Panc1 (cell line): ENCODE results near the gene ANO2. TPM values are rescaled to one million over a fixed set of nuclear protein-coding genes. Genes with fewer than 3 reads are reported as not detected.

Source experiments
- ATAC-seq: fragments of 200-7000 bp; cut with Tn5 transposase; 2 replicates; pipeline ENCODE4 v1.9.1; 2020; ENCODE audit warnings: mild to moderate bottlenecking, moderate library complexity
- BruUV-seq: library from RNA; stranded (reverse); fragments of 400-500 nt; replicated peaks from 2 replicates; lab custom pipeline; 2021; lab: Mats Ljungman, UMichigan
- CTCF ChIA-PET: fragments of 300-600 bp; sonication (Branson Sonifier 250); formaldehyde crosslinking; loops from one replicate; lab custom pipeline; 2022; ENCODE audit warnings: antibody characterized with exemption; lab: Charles Lee
- POLR2A ChIA-PET: fragments of 300-600 bp; sonication (Branson Sonifier 250); formaldehyde crosslinking; loops from one replicate; lab custom pipeline; 2022; ENCODE audit warnings: antibody characterized with exemption; lab: Charles Lee
- DNase-seq: peaks from one replicate; pipeline ENCODE4 v3.0.0-alpha.2; 2010; ENCODE audit warnings: low read depth, low spot score
- H3K27ac ChIP-seq: 2 replicates; pipeline ENCODE4 v1.5.1; 2011; ENCODE audit warnings: mild to moderate bottlenecking, low read length, inconsistent platforms
- H3K27me3 ChIP-seq: fragments of 200-500 bp; sonication (Bioruptor generic); 2 replicates; pipeline ENCODE4 v1.6.0; 2014; ENCODE audit warnings: low read length, inconsistent platforms; ENCODE audit not compliant: control insufficient read depth, insufficient read depth
- H3K36me3 ChIP-seq: fragments of 200-500 bp; sonication (Bioruptor generic); 2 replicates; pipeline ENCODE4 v1.5.1; 2014; ENCODE audit warnings: inconsistent platforms, mild to moderate bottlenecking, low read length, moderate library complexity; ENCODE audit not compliant: control insufficient read depth, insufficient read depth
- H3K4me1 ChIP-seq: 2 replicates; pipeline ENCODE4 v1.5.1; 2011; ENCODE audit warnings: inconsistent platforms, mild to moderate bottlenecking, low read length, moderate library complexity; ENCODE audit not compliant: control insufficient read depth, insufficient read depth
- H3K4me3 ChIP-seq, 2 experiments: 2 replicates each; pipeline ENCODE4 v1.5.1; 2011 to 2012; ENCODE audit warnings: low read depth in 2 of 2, low read length in 2 of 2, mild to moderate bottlenecking in 2 of 2, inconsistent platforms in 1 of 2, moderate library complexity in 1 of 2
- H3K9me3 ChIP-seq: fragments of 200-500 bp; sonication (Bioruptor generic); 2 replicates; pipeline ENCODE4 v1.5.1; 2014; ENCODE audit warnings: low read depth, mild to moderate bottlenecking, inconsistent platforms, low read length, moderate library complexity; ENCODE audit not compliant: control insufficient read depth, insufficient read depth
- POLR2AphosphoS5 ChIP-seq: IDR thresholded peaks from 2 replicates; pipeline ENCODE4 v1.6.1; 2012; ENCODE audit warnings: mild to moderate bottlenecking, low read depth, low read length, moderate library complexity
- SIN3A ChIP-seq: IDR thresholded peaks from 2 replicates; pipeline ENCODE4 v1.6.1; 2012; ENCODE audit warnings: low read depth, mild to moderate bottlenecking, low read length, moderate library complexity, borderline replicate concordance; ENCODE audit not compliant: insufficient read depth
- TCF7L2 ChIP-seq: IDR thresholded peaks from 2 replicates; pipeline ENCODE4 v1.6.1; 2011; ENCODE audit warnings: mild to moderate bottlenecking, low read depth, low read length, inconsistent platforms
- in situ Hi-C: cut with HindIII; loops from 2 replicates; pipeline ENCODE4 v1.10.0; 2016; ENCODE audit warnings: low sequenced_read_pairs, low pct_unique_long_range_greater_than_20kb
- intact Hi-C: fragments of 100-400 bp; cut with micrococcal nuclease; formaldehyde crosslinking; loops from one replicate; pipeline ENCODE4 v1.10.0; 2022; ENCODE audit not compliant: unreplicated experiment
- total RNA-seq: library from RNA; stranded (reverse); gene quantifications from one replicate; pipeline ENCODE4 v1.2.1, GENCODE V29; 2021; ENCODE audit not compliant: unreplicated experiment
- TF ChIP-seq, protein P1 (sequence below): fragments of 450-650 bp; IDR thresholded peaks from 2 replicates; pipeline ENCODE4 v1.5.1; 2017; ENCODE audit warnings: mild to moderate bottlenecking
- TF ChIP-seq, protein P2 (sequence below), 2 experiments: IDR thresholded peaks; 2 replicates each; pipeline ENCODE4 v1.6.1; 2011 to 2012; ENCODE audit warnings: low read depth in 2 of 2, control low read depth in 1 of 2, low read length in 1 of 2, mild to moderate bottlenecking in 1 of 2, moderate library complexity in 1 of 2; ENCODE audit not compliant: insufficient read depth in 1 of 2

Gene ANO2
- total RNA-seq, 1 experiment from 2014 or later = not detected

- Histone ChIP-seq H3K9me3 (no peaks in the 10 kb centered on the region), H3K4me1 (no peaks in the 10 kb centered on the region), H3K4me3 (no peak overlapping the region), H3K27me3 (no peaks in the 10 kb centered on the region; the same call in 1 of the 2 replicates), H3K27ac (no peak overlapping the region), H3K36me3 (no peaks in the 10 kb centered on the region)
- intact Hi-C loops (no loop called here), in situ Hi-C loops (no loop called here)
- ATAC-seq = no peak
- CTCF ChIA-PET = no interaction called here
- no TSS peak for BruUV-seq
- POLR2A ChIA-PET = no interaction called here
- TF ChIP-seq SIN3A = no peak
- TF ChIP-seq TCF7L2 = no peak
- TF ChIP-seq, protein P1, sequence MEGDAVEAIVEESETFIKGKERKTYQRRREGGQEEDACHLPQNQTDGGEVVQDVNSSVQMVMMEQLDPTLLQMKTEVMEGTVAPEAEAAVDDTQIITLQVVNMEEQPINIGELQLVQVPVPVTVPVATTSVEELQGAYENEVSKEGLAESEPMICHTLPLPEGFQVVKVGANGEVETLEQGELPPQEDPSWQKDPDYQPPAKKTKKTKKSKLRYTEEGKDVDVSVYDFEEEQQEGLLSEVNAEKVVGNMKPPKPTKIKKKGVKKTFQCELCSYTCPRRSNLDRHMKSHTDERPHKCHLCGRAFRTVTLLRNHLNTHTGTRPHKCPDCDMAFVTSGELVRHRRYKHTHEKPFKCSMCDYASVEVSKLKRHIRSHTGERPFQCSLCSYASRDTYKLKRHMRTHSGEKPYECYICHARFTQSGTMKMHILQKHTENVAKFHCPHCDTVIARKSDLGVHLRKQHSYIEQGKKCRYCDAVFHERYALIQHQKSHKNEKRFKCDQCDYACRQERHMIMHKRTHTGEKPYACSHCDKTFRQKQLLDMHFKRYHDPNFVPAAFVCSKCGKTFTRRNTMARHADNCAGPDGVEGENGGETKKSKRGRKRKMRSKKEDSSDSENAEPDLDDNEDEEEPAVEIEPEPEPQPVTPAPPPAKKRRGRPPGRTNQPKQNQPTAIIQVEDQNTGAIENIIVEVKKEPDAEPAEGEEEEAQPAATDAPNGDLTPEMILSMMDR = no peak
- TF ChIP-seq, protein P2, sequence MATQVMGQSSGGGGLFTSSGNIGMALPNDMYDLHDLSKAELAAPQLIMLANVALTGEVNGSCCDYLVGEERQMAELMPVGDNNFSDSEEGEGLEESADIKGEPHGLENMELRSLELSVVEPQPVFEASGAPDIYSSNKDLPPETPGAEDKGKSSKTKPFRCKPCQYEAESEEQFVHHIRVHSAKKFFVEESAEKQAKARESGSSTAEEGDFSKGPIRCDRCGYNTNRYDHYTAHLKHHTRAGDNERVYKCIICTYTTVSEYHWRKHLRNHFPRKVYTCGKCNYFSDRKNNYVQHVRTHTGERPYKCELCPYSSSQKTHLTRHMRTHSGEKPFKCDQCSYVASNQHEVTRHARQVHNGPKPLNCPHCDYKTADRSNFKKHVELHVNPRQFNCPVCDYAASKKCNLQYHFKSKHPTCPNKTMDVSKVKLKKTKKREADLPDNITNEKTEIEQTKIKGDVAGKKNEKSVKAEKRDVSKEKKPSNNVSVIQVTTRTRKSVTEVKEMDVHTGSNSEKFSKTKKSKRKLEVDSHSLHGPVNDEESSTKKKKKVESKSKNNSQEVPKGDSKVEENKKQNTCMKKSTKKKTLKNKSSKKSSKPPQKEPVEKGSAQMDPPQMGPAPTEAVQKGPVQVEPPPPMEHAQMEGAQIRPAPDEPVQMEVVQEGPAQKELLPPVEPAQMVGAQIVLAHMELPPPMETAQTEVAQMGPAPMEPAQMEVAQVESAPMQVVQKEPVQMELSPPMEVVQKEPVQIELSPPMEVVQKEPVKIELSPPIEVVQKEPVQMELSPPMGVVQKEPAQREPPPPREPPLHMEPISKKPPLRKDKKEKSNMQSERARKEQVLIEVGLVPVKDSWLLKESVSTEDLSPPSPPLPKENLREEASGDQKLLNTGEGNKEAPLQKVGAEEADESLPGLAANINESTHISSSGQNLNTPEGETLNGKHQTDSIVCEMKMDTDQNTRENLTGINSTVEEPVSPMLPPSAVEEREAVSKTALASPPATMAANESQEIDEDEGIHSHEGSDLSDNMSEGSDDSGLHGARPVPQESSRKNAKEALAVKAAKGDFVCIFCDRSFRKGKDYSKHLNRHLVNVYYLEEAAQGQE (IDR thresholded peaks at IDR 0.05; ENCODE audit: insufficient read depth in 1 of 2, low read depth in 2 of 2, low read length in 1 of 2) = no peak
- no peak for TF ChIP-seq POLR2AphosphoS5
- DNase-seq = no peak
Observed at GRCh38 chr12:5792343-5792742, 152.7 kb downstream of the ANO2 start.

DNA sequence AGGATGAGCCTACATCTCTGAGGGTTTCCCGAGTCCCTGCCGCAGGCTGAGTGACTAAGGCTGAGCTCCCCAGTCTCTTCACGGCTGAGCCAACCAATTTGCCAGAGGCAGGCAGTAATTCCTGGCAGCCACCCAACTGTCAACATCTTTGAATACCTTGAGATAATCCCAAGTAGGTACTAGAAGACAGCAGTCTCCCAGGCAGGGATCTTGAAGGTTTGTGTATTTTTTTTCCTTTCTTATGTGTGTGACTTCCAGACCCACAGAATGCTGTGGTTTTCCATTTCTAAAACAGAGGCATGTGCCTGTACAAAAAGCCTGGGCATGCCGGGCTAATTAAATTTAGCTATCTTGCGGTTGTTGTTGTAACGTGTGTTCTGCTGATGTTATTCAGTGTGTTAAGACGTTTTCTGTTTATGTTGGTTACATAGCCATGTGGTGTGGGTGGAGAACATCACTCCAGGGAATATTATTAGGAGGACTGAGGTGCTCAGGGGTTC, 155.5 kb downstream of the ANO2 start:
- in situ Hi-C loops (no loop called here), intact Hi-C loops (no loop called here)
- TF ChIP-seq, protein P1 = no peak
- Histone ChIP-seq H3K36me3 (no peaks in the 10 kb centered on the region), H3K4me3 (no peak overlapping the region), H3K9me3 (no peaks in the 10 kb centered on the region), H3K4me1 (no peaks in the 10 kb centered on the region), H3K27ac (no peak overlapping the region), H3K27me3 (no peaks in the 10 kb centered on the region; the same call in 1 of the 2 replicates)
- CTCF ChIA-PET = no interaction called here
- POLR2A ChIA-PET = no interaction called here
- no TSS peak for BruUV-seq
- ATAC-seq (no peak), DNase-seq (no peak)
